HG02623 (cell line): ENCODE data around the gene TBC1D10A.

Source experiments
- ATAC-seq: cut with Tn5 transposase; IDR thresholded peaks from one replicate; pipeline ENCODE4 v1.9.1; 2021; ENCODE audit warnings: moderate library complexity; ENCODE audit not compliant: unreplicated experiment

TBC1D10A gene

GRCh38 chr22:30321461-30321860 is 5.3 kb downstream of the TBC1D10A start:
- no peak for ATAC-seq

GRCh38 chr22:30320021-30320556 is 6.7 kb downstream of the TBC1D10A start:
- no peak for ATAC-seq

GRCh38 chr22:30318799-30319419 is 7.8 kb downstream of the TBC1D10A start:
- no peak for ATAC-seq

GRCh38 chr22:30317778-30318177 is 9.0 kb downstream of the TBC1D10A start:
- ATAC-seq: no peak

GRCh38 chr22:30315962-30316576 is 10.7 kb downstream of the TBC1D10A start:
- no peak for ATAC-seq

- peak; percentile 33 for ATAC-seq
These were observed 11.8 kb downstream of the TBC1D10A start for GRCh38 chr22:30314915-30315314.

- no peak for ATAC-seq
These were observed 13.0 kb downstream of the TBC1D10A start for GRCh38 chr22:30313527-30314363.

GRCh38 chr22:30312053-30312452 is 14.7 kb downstream of the TBC1D10A start:
- ATAC-seq: no peak

GRCh38 chr22:30310881-30311771 is 15.6 kb downstream of the TBC1D10A start:
- no peak for ATAC-seq

GRCh38 chr22:30309951-30310741 is 16.6 kb downstream of the TBC1D10A start:
- no peak for ATAC-seq

- ATAC-seq: no peak
These were observed 18.1 kb downstream of the TBC1D10A start for GRCh38 chr22:30308518-30309230.

- ATAC-seq: no peak
These were observed 18.6 kb downstream of the TBC1D10A start for GRCh38 chr22:30308093-30308492.

GRCh38 chr22:30307041-30307574 is 19.6 kb downstream of the TBC1D10A start:
- ATAC-seq: no peak

GRCh38 chr22:30306627-30307011 is 20.1 kb downstream of the TBC1D10A start:
- ATAC-seq: no peak

GRCh38 chr22:30305906-30306626 is 20.7 kb downstream of the TBC1D10A start:
- no peak for ATAC-seq

GRCh38 chr22:30305519-30305905 is 21.2 kb downstream of the TBC1D10A start:
- no peak for ATAC-seq

GRCh38 chr22:30304495-30305244 is 22.1 kb downstream of the TBC1D10A start:
- no peak for ATAC-seq

GRCh38 chr22:30302810-30303138 is 24.0 kb downstream of the TBC1D10A start:
- no peak for ATAC-seq
